C4-2B (cell line): ENCODE measurements around the gene NR4A1.

Source experiments
- ZFX ChIP-seq: fragments of 450-650 bp; IDR thresholded peaks from 2 replicates; pipeline ENCODE4 v1.6.1; 2017
- TF ChIP-seq, protein P1 (sequence below): fragments of 450-650 bp; conservative IDR thresholded peaks from 2 replicates; pipeline ENCODE4 v1.5.1; 2017; ENCODE audit warnings: mild to moderate bottlenecking

DNA sequence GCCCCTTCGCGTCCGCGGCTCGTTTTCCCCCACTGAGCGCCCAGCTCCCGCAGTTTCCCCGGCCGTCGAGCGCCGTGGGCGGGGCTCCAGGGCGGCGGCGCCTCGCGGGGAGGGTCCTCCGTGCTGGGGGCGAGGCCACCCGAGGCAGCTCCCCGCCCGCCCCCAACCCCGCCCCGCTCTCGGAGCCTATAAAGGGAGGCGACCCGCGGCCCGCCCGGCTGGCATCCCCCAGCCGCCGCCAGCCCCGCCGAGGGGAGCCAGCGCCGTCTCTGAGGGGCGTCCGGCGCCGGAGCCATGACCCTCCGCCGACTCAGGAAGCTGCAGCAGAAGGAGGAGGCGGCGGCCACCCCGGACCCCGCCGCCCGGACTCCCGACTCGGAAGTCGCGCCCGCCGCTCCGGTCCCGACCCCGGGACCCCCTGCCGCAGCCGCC lies 44.5 kb upstream of the NR4A1 start, which contains the start of gene TAMALIN:
- TF ChIP-seq, protein P1, sequence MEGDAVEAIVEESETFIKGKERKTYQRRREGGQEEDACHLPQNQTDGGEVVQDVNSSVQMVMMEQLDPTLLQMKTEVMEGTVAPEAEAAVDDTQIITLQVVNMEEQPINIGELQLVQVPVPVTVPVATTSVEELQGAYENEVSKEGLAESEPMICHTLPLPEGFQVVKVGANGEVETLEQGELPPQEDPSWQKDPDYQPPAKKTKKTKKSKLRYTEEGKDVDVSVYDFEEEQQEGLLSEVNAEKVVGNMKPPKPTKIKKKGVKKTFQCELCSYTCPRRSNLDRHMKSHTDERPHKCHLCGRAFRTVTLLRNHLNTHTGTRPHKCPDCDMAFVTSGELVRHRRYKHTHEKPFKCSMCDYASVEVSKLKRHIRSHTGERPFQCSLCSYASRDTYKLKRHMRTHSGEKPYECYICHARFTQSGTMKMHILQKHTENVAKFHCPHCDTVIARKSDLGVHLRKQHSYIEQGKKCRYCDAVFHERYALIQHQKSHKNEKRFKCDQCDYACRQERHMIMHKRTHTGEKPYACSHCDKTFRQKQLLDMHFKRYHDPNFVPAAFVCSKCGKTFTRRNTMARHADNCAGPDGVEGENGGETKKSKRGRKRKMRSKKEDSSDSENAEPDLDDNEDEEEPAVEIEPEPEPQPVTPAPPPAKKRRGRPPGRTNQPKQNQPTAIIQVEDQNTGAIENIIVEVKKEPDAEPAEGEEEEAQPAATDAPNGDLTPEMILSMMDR = no peak
- no peak for TF ChIP-seq ZFX
